ENCODE results near the gene DGLUCY. TPM values are rescaled to one million over a fixed set of nuclear protein-coding genes. Genes with fewer than 3 reads are reported as not detected.
"Not testable (repeated sequence)": the region's sequence is repeated elsewhere in the genome, so short reads cannot be mapped to it uniquely, and the experiment has no call there.

The DGLUCY gene
- total and polyA plus RNA-seq, 2 of the 13 experiments (the other 11 are each of a cell fraction or from before 2014, with no cell fraction given): 14.8 to 36.3 TPM

GRCh38 chr14:91245616-91246015, 131.7 kb downstream of the DGLUCY start:
- POLR2A ChIA-PET; H3K27ac ChIP-seq (ENCODE audit: extremely low read length, insufficient read depth, low read length); FAIRE-seq; H3K36me3 ChIP-seq (replicated peaks in 1 of 2; ENCODE audit: control insufficient read depth in 1 of 2, insufficient read depth in 2 of 2, low read length in 2 of 2); ATAC-seq; H3K9me3 ChIP-seq (ENCODE audit: low read length); H3K4me3 ChIP-seq (replicated peaks in 1 of 3; ENCODE audit: insufficient read depth in 1 of 3, low read depth in 2 of 3, low read length in 3 of 3); DNase-seq (ENCODE audit: low spot score); H3K9ac ChIP-seq (ENCODE audit: insufficient read depth, low read depth, low read length); CTCF ChIA-PET (ENCODE audit: low intra/inter-chr PET ratio, low total read pairs); in situ Hi-C loops (cut with HindIII; ENCODE audit: extremely low pct_ligation_motif_present, low pct_unique_long_range_greater_than_20kb); H4K20me1 ChIP-seq (ENCODE audit: insufficient read depth, low read length); H2AFZ ChIP-seq (ENCODE audit: low read length); BruUV-seq (replicated peaks); H3K4me2 ChIP-seq (ENCODE audit: low read depth, low read length); H3K79me2 ChIP-seq (ENCODE audit: insufficient read depth, low read length); intact Hi-C loops (cut with micrococcal nuclease; ENCODE audit: unreplicated experiment): not testable (repeated sequence)
- whole genome bisulfite sequencing (ENCODE audit: low lambda C conversion rate): 81% methylated on average over 8 of the region's 8 CpGs
- Histone ChIP-seq H3K27me3 (ENCODE audit: control insufficient read depth in 1 of 2, insufficient read depth in 2 of 2, low read length in 2 of 2) (peaks cover 3 to 16% of the 10 kb centered on the region in 2 experiments; a peak in 4 of 5 replicates), H3K4me1 (ENCODE audit: insufficient read depth, low read length) (peaks cover 12% of the 10 kb centered on the region)

- no peak overlapping the region for H2AFZ ChIP-seq (ENCODE audit: low read length)
- no peak overlapping the region for H3K9ac ChIP-seq (ENCODE audit: insufficient read depth, low read depth, low read length)
- no TSS peak for BruUV-seq (replicated peaks)
- CTCF ChIA-PET (ENCODE audit: low intra/inter-chr PET ratio, low total read pairs): no interaction called here
- no peaks in the 10 kb centered on the region for H3K36me3 ChIP-seq (replicated peaks in 1 of 2; ENCODE audit: control insufficient read depth in 1 of 2, insufficient read depth in 2 of 2, low read length in 2 of 2)
- no peak overlapping the region for H3K4me3 ChIP-seq (replicated peaks in 1 of 3; ENCODE audit: insufficient read depth in 1 of 3, low read depth in 2 of 3, low read length in 3 of 3)
- H3K4me1 ChIP-seq (ENCODE audit: insufficient read depth, low read length): peaks cover 13% of the 10 kb centered on the region
- WGBS (ENCODE audit: low lambda C conversion rate): 72% methylated on average over 8 of the region's 15 CpGs
- H4K20me1 ChIP-seq (ENCODE audit: insufficient read depth, low read length): no peaks in the 10 kb centered on the region
- H3K79me2 ChIP-seq (ENCODE audit: insufficient read depth, low read length): no peaks in the 10 kb centered on the region
- no peak for ATAC-seq
- peaks cover 1 to 13% of the 10 kb centered on the region in 2 experiments; a peak in 4 of 5 replicates for H3K27me3 ChIP-seq (ENCODE audit: control insufficient read depth in 1 of 2, insufficient read depth in 2 of 2, low read length in 2 of 2)
- no peak overlapping the region for H3K27ac ChIP-seq (ENCODE audit: extremely low read length, insufficient read depth, low read length)
- FAIRE-seq: no peak
- in situ Hi-C loops (cut with HindIII; ENCODE audit: extremely low pct_ligation_motif_present, low pct_unique_long_range_greater_than_20kb): no loop called here
- no peak for DNase-seq (ENCODE audit: low spot score)
- POLR2A ChIA-PET: no interaction called here
- intact Hi-C loops (cut with micrococcal nuclease; ENCODE audit: unreplicated experiment): no loop called here
- H3K4me2 ChIP-seq (ENCODE audit: low read depth, low read length): no peak overlapping the region
- H3K9me3 ChIP-seq (ENCODE audit: low read length): no peaks in the 10 kb centered on the region
- no peak for TF ChIP-seq ARID5B (CRISPR knock-in tag; IDR thresholded peaks at IDR 0.05)
- no peak for TF ChIP-seq ATRX (CRISPR knock-in tag; IDR thresholded peaks at IDR 0.05; ENCODE audit: borderline replicate concordance)
- TF ChIP-seq ZNF605 (CRISPR knock-in tag; IDR thresholded peaks at IDR 0.05): no peak
- TF ChIP-seq SUZ12 (IDR thresholded peaks at IDR 0.05; ENCODE audit: low read depth, low read length): no peak
- no peak for TF ChIP-seq JUNB (CRISPR knock-in tag; IDR thresholded peaks at IDR 0.05; ENCODE audit: borderline replicate concordance)
- TF ChIP-seq ZNF737 (CRISPR knock-in tag; IDR thresholded peaks at IDR 0.05; ENCODE audit: borderline replicate concordance): no peak
- TF ChIP-seq RAD21 (CRISPR knock-in tag; IDR thresholded peaks at IDR 0.05): no peak
- TF ChIP-seq ATF2 (CRISPR knock-in tag; IDR thresholded peaks at IDR 0.05): no peak
- no peak for TF ChIP-seq THYN1 (CRISPR knock-in tag; IDR thresholded peaks at IDR 0.05; ENCODE audit: borderline replicate concordance, low read depth)
- no peak for TF ChIP-seq ZNF224 (CRISPR knock-in tag; IDR thresholded peaks at IDR 0.05)
- no peak for TF ChIP-seq ZNF556 (CRISPR knock-in tag; IDR thresholded peaks at IDR 0.05; ENCODE audit: borderline replicate concordance)
- TF ChIP-seq ARNT2 (CRISPR knock-in tag; IDR thresholded peaks at IDR 0.05; ENCODE audit: low read depth): no peak
- no peak for TF ChIP-seq ZNF782 (CRISPR knock-in tag; IDR thresholded peaks at IDR 0.05; ENCODE audit: borderline replicate concordance)
These were observed 132.4 kb downstream of the DGLUCY start for GRCh38 chr14:91246051-91246852.

All from HepG2 (cell line).